Astrocyte of the cerebellum (primary cell): ENCODE measurements around the gene RAB44.

ENCODE experiments used
- DNase-seq: peaks from one replicate; pipeline ENCODE4 v3.0.0-alpha.2; 2011; ENCODE audit warnings: low read depth
- H3K4me3 ChIP-seq: 2 replicates; pipeline ENCODE4 v1.5.1; 2011; ENCODE audit warnings: mild to moderate bottlenecking, low read depth, low read length, moderate library complexity
- in situ Hi-C: cut with HindIII; loops from 2 replicates; pipeline ENCODE4 v1.10.0; 2017; ENCODE audit warnings: low sequenced_read_pairs
- TF ChIP-seq, protein P1 (sequence below): IDR thresholded peaks from 2 replicates; pipeline ENCODE4 v1.5.1; 2012; ENCODE audit warnings: low read length, low read depth, moderate library complexity, mild to moderate bottlenecking; ENCODE audit errors: missing control alignments

Gene RAB44

DNA sequence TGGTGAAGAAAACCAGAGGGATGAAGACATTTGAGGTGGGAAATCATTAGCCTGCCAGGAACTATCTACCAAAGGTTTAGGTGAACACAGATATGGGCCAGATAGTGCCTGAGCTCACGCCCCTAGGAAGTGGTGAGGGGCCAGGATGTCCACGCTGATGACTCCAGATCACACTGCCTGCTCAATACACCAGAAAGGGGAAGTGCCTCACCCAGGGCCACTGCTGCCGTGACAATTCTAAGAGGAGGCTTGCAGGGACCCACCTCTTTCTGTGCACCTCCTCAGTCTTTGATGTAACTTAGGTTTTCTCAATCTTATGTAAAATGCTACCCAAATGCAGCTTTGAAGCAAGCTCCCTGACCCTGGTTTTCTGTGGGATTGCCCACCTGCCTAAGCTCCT lies 5.4 kb upstream of the RAB44 start:
- in situ Hi-C loops: no loop called here
- TF ChIP-seq, protein P1, sequence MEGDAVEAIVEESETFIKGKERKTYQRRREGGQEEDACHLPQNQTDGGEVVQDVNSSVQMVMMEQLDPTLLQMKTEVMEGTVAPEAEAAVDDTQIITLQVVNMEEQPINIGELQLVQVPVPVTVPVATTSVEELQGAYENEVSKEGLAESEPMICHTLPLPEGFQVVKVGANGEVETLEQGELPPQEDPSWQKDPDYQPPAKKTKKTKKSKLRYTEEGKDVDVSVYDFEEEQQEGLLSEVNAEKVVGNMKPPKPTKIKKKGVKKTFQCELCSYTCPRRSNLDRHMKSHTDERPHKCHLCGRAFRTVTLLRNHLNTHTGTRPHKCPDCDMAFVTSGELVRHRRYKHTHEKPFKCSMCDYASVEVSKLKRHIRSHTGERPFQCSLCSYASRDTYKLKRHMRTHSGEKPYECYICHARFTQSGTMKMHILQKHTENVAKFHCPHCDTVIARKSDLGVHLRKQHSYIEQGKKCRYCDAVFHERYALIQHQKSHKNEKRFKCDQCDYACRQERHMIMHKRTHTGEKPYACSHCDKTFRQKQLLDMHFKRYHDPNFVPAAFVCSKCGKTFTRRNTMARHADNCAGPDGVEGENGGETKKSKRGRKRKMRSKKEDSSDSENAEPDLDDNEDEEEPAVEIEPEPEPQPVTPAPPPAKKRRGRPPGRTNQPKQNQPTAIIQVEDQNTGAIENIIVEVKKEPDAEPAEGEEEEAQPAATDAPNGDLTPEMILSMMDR: no peak
- no peak for DNase-seq

DNA sequence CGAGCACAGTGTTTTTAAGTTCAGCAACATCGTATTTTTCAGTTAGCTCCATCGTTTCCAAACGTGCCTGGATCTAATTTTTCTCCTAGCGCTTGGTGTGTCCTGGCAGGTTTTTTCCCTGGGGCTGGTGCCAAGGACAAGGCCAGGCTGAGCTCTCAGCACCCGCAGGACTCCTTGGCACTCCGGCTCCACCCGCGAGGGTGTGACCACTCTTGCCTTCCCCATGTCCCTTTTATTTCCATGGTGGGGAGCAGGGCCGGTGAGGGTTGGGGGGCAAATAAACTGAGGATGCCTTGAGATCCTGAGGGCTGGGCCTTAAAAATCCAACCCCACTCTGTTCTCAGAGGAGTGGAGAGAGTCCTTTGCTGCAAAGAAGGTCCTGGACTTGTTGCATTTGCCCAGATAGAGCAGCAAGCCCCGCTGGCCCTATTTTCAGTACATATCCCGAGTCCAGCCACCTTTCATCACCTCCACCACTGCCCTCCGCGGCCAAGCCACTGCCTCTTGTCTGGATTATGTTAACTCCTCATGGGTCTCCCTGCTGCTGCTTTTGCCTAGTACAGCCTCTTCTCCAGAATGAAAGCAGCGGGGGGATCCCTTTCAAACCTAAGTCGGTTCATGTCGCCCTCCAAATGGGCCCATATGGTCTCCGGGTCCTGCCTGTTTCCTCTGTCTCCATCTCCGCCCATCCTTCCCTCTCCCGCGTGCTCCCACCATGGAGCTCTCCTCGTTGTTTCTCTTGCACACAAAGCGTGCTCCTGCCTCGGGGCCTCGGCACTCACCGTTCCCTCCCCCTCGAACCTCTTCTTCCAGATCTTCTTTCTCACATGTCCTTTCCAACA lies 4.5 kb upstream of the RAB44 start:
- no peak overlapping the region for H3K4me3 ChIP-seq
- TF ChIP-seq, protein P1: no peak
- no peak for DNase-seq
- in situ Hi-C loops: no loop called here

More for the DNA sequence above, 5.4 kb upstream of the RAB44 start:
- no peak overlapping the region for H3K4me3 ChIP-seq

- DNase-seq: no peak
- in situ Hi-C loops: no loop called here
- TF ChIP-seq, protein P1: no peak
- H3K4me3 ChIP-seq: no peak overlapping the region
Observed at GRCh38 chr6:36694616-36695015, 3.0 kb upstream of the RAB44 start.

GRCh38 chr6:36695414-36695813 lies 2.2 kb upstream of the RAB44 start:
- in situ Hi-C loops: no loop called here
- TF ChIP-seq, protein P1: no peak
- H3K4me3 ChIP-seq: no peak overlapping the region
- no peak for DNase-seq

- in situ Hi-C loops: no loop called here
- DNase-seq: no peak
- TF ChIP-seq, protein P1: no peak
- no peak overlapping the region for H3K4me3 ChIP-seq
Observed at GRCh38 chr6:36698196-36698595, 570 bp downstream of the RAB44 start.

DNA sequence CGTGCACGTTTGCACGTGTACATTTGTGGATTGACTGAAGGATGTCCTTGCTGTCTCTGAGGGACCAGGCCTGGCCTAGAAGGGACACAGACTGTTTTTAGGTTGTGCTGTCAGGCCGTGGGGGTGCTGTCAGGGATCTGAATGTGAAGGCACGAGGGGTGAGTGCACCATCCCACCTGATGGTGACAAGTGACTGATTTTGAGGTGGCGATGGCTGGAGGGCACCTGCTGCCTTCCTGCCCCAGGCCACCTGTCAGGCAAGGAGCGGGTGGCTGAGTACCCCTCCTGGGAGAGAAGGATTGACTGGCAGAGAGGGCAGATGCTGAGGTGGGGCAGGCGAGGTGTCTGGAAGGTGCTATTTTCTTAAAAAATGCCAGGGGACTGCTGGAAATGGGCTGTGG lies 1.2 kb downstream of the RAB44 start:
- no peak overlapping the region for H3K4me3 ChIP-seq
- in situ Hi-C loops: no loop called here
- TF ChIP-seq, protein P1: no peak
- no peak for DNase-seq
